ENCODE results near the gene DIO1.
A peak's percentile ranks its signal among the peaks of the same experiment; 100 is the strongest.
"Not testable (repeated sequence)": the region's sequence is repeated elsewhere in the genome, so short reads cannot be mapped to it uniquely, and the experiment has no call there.

Gene DIO1

GRCh38 chr1:53893999-53894636 lies at the start of gene DIO1:
Gene DIO1, plus strand, starts transcription at chr1:53894187. Its CDS starts 24 bp downstream, at chr1:53894211.
- no peak for FAIRE-seq
- DNase-seq (ENCODE audit: insufficient read length, low spot score), result no peak

- FAIRE-seq, result no peak
Observed at GRCh38 chr1:53847980-53848379, 46.0 kb upstream of the DIO1 start.

GRCh38 chr1:53850082-53850673 lies 43.8 kb upstream of the DIO1 start:
- DNase-seq (ENCODE audit: insufficient read length, low spot score), result no peak

More at GRCh38 chr1:53847980-53848379, 46.0 kb upstream of the DIO1 start:
- DNase-seq (ENCODE audit: insufficient read length, low spot score), result no peak

GRCh38 chr1:53851571-53852285 lies 42.3 kb upstream of the DIO1 start:
- no peak for FAIRE-seq

More at GRCh38 chr1:53850082-53850673, 43.8 kb upstream of the DIO1 start:
- no peak for FAIRE-seq

GRCh38 chr1:53860967-53861411 lies 33.0 kb upstream of the DIO1 start:
- DNase-seq (ENCODE audit: insufficient read length, low spot score), result peak; percentile 50
- FAIRE-seq, result peak; percentile 60

More at GRCh38 chr1:53851571-53852285, 42.3 kb upstream of the DIO1 start:
- no peak for DNase-seq (ENCODE audit: insufficient read length, low spot score)

- DNase-seq (ENCODE audit: insufficient read length, low spot score), result no peak
- peak; percentile 8 for FAIRE-seq
Observed at GRCh38 chr1:53862507-53862906, 31.5 kb upstream of the DIO1 start.

- DNase-seq (ENCODE audit: insufficient read length, low spot score), result no peak
- FAIRE-seq, result no peak
Observed at GRCh38 chr1:53868565-53868964, 25.4 kb upstream of the DIO1 start.

- DNase-seq (ENCODE audit: insufficient read length, low spot score) (no peak), FAIRE-seq (peak; percentile 8)
Observed at GRCh38 chr1:53869454-53870117, 24.4 kb upstream of the DIO1 start.

- FAIRE-seq (no peak), DNase-seq (ENCODE audit: insufficient read length, low spot score) (no peak)
Observed at GRCh38 chr1:53871221-53871620, 22.8 kb upstream of the DIO1 start.

GRCh38 chr1:53871773-53872484 lies 22.1 kb upstream of the DIO1 start:
- no peak for DNase-seq (ENCODE audit: insufficient read length, low spot score)
- no peak for FAIRE-seq

GRCh38 chr1:53875150-53875549 lies 18.8 kb upstream of the DIO1 start:
- DNase-seq (ENCODE audit: insufficient read length, low spot score); FAIRE-seq: not testable (repeated sequence)

GRCh38 chr1:53878492-53879105 lies 15.4 kb upstream of the DIO1 start:
- FAIRE-seq, result no peak
- DNase-seq (ENCODE audit: insufficient read length, low spot score), result no peak

GRCh38 chr1:53881853-53882252 lies 12.1 kb upstream of the DIO1 start:
- FAIRE-seq; DNase-seq (ENCODE audit: insufficient read length, low spot score): not testable (repeated sequence)

- not testable (repeated sequence) for FAIRE-seq; DNase-seq (ENCODE audit: insufficient read length, low spot score)
Observed at GRCh38 chr1:53883600-53883999, 10.4 kb upstream of the DIO1 start.

- DNase-seq (ENCODE audit: insufficient read length, low spot score) (no peak), FAIRE-seq (no peak)
Observed at GRCh38 chr1:53888681-53889080, 5.3 kb upstream of the DIO1 start.

- DNase-seq (ENCODE audit: insufficient read length, low spot score), result peak; percentile 67
- FAIRE-seq, result peak; percentile 90
Observed at GRCh38 chr1:53889304-53890298, 4.4 kb upstream of the DIO1 start, which contains the start of gene YIPF1. Gene YIPF1, minus strand, starts transcription at chr1:53889797. Its CDS starts 860 bp downstream, at chr1:53888937.

- DNase-seq (ENCODE audit: insufficient read length, low spot score), result no peak
- FAIRE-seq, result no peak
Observed at GRCh38 chr1:53890522-53890941, 3.5 kb upstream of the DIO1 start.

- FAIRE-seq (no peak), DNase-seq (ENCODE audit: insufficient read length, low spot score) (no peak)
Observed at GRCh38 chr1:53891018-53891417, 3.0 kb upstream of the DIO1 start.

GRCh38 chr1:53891678-53892077 lies 2.3 kb upstream of the DIO1 start:
- DNase-seq (ENCODE audit: insufficient read length, low spot score), result no peak
- FAIRE-seq, result no peak
